ENCODE measurements around the gene SLC6A11.

The SLC6A11 gene

DNA sequence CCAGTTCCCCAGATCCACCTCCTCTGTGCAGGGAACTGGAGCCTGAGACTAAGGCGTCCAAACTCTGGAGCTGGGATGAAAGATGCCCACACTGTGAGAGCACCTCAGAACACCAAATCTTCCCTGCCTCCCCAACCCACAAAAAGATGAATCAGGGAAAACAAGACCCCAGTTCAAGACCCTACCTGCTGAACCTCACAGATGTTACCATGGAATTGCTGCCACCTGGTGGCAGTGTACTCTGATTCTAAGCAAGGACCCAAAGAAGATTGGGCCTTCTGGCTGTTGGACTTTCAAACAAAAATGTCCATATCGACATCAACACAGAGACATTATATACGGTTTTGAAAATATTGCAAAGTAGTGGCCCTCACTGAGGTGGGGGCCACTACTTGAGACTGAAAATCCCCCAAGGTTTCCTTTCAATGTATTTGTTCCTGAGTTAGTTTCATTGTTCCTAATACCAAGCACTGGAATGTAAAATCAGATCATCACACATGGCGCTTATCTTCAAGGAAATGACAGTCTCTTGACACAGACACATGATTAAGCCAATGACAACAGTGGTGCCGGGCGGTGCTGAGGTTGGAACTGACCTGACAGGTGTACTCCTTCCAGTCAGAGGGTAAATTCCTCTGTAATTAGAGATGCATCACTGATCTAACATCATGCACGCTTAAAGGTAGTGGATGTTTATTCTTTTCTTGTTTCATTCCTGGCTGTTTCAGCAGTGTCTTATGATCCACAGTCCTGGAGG, 67.6 kb downstream of the SLC6A11 start:
- no peak for DNase-seq (ENCODE audit: extremely low read depth in 1 of 2, low read depth in 1 of 2)

DNA sequence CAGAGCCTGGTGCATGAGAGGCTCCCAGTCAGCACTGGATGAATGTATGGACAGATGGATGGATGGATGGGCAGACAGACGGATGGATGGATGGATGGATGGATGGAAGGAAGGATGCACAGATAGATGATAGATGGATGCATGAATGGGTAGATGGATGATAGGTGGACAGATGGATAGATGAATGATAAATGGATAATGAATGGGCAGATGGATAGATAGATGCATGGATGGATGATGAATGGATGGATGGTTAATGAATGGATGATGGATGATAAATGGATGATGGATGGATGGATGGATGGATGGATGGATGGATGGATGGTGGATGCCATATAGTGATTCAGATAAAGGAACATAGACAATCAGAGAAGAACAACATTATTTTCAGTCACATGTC, 71.0 kb downstream of the SLC6A11 start:
- DNase-seq (ENCODE audit: extremely low read depth in 1 of 2, low read depth in 1 of 2) = no peak

DNA sequence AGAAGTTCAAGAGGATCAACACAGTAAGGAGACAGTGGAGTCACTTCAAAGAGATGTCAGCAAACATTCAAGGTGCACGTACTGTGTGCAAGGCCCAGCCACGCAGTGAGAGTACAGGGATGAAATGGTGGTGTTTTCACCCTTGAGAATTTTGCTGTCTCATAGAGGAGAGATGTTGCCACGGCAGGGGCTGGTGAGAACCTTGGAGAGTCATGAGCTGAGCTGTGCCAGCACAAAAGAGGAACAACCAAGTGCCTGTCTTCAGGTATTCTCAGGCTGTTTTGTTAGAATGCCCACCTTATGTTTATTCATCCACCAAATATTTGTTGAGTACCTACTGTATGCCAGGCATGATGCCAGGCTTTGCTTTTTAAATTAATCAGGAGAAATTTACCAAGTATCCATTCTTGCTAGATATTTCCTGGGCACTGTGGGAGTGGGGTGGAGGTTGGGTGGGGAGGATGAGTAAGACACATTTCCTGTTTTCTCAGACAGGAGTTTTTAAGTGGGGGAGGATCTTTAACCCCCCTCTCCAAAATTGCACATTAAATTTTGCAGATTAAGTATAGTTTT, 72.6 kb downstream of the SLC6A11 start:
- no peak for DNase-seq (ENCODE audit: extremely low read depth in 1 of 2, low read depth in 1 of 2)

DNA sequence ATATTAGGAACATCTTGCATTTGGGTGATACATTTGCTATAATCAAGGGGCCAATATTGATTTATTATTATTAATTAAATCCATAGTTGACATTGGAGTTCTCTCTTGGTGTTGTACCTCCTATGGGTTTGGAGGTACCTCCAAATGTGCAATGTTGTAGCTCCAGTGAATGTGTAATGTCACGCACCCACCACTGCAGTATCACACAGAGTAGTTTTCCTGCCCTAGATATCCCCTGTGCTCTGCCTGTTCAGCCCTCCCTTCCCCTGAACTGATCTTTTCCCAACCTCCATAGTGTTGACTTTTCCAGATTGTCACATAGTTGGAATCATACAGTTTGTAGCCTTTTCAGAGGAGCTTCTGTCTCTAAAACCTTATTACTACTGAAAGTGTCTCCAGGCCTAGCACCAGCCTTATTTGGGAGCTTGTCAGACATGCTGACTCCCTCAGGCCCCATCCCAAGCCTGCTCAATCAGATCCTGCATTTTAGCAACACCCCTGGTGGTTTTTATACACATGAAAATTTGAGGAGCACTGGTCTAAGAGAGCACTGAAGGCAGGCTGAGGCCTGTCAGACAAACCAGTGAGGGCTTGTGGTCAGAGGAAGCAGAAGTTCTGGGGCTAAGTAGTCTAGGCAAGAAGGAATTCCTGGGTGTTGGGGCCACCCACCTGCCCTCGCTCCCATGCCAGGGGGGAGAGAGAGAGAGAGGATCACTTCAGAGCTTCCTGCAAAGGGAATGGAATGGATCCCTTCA, 73.4 kb downstream of the SLC6A11 start:
- no peak for DNase-seq (ENCODE audit: extremely low read depth in 1 of 2, low read depth in 1 of 2)

DNA sequence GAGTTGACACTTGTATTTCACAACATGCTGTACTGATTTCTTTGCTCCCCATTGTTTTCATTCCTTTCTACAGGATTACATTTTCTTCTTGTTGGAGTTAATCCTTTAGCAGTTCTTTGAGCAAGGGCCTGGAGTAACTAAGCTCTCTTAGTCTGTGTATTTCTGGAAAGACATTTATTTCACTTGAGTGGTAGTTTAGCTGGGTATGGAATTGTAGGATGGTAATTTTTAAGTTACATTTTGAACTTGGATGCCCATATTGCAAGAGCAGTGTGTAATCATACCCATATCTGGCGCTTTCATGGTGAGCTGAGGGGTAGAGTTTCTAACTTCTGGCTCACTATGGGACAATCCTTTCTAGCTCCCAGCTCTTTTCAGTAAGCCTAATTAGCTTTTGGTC, 74.6 kb downstream of the SLC6A11 start:
- DNase-seq (ENCODE audit: extremely low read depth in 1 of 2, low read depth in 1 of 2) = no peak

DNA sequence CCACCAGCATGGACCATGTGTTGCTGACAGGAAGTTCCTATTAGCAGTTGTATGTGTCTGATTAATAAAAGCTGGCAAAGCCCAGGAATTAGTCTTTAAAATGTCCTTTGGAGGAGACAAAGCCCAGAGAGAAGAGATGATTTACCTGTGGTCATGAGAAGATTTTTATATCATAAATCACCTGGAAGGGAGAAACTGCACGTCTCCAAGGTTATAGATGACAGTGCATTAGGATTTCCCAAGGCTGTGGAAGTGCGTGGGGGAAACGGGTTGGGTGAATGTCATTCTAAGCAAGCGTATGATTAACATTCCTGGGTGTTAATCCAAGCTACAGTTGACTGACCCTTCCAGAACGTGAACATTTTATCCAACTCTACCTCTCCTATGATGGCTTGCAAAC, 76.6 kb downstream of the SLC6A11 start:
- DNase-seq (ENCODE audit: extremely low read depth in 1 of 2, low read depth in 1 of 2) = no peak

DNA sequence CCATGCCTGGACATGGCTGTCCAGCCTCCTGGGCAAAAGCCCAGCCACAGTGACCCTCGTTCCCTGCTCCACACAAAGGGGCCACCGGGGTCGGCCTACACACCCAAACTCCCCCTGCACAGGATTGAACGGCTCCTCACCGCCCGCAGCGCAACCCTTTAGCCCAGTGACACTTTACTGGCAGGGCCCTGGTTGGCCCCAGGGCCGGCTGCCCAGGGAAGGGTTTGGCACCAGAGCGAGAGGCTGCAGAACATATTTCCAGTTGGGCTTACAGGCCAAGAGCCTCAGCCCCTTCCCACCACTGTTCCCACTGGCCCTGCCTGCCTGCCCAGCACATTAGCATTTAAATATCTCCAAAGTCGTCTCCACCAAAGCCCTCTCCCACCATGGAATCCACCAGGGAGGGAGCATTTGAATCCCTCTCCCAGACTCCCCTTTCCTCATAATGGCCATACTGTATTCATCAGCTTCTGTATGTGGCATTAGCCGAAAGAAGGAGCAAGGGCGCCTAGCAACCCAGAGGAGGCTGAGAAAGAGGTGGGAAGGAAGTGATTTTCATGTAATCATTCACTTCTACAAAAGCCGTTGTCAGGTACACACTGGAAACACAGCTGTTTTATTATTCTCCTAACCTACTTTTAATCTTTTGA, 85.4 kb downstream of the SLC6A11 start:
- no peak for DNase-seq (ENCODE audit: extremely low read depth in 1 of 2, low read depth in 1 of 2)

DNA sequence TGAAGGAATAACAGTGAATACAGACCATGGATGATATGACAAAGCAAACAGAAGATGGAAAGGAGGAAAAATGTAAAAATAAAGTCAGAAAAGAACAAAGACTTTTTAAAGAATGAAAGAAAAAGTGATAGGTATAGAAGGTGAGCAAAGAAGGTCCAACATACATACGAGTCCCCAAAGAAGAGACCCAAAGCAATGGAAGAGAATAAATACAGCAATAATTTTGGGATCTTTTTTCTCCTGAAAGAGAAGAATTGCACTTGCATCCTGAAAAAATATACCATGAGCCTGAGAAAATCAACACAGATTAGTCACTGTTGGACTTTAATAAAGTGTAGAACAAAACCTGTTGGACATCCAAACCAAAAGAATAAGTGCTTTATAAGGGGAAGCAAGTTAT, 91.2 kb downstream of the SLC6A11 start:
- no peak for DNase-seq (ENCODE audit: extremely low read depth in 1 of 2, low read depth in 1 of 2)

DNA sequence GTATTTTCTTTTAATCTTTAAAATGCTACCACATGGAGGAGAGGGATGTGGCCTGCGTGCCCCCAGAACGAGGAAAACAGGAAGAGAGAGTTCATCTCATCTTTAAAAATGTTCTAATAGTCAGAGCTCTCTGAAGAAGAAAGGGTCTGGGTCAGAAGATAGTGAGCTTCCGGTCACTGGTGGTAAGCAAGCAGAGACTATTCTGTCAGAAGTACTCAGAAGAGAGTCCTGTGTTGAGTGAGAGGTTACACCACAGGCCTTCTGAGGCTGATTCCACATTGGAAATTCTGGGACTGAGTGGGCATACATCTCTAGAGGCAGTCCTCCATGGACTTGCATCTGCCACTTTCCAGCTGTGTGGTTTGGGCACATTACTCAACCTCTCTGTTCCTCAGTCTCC, 94.3 kb downstream of the SLC6A11 start:
- DNase-seq (ENCODE audit: extremely low read depth in 1 of 2, low read depth in 1 of 2) = no peak

DNA sequence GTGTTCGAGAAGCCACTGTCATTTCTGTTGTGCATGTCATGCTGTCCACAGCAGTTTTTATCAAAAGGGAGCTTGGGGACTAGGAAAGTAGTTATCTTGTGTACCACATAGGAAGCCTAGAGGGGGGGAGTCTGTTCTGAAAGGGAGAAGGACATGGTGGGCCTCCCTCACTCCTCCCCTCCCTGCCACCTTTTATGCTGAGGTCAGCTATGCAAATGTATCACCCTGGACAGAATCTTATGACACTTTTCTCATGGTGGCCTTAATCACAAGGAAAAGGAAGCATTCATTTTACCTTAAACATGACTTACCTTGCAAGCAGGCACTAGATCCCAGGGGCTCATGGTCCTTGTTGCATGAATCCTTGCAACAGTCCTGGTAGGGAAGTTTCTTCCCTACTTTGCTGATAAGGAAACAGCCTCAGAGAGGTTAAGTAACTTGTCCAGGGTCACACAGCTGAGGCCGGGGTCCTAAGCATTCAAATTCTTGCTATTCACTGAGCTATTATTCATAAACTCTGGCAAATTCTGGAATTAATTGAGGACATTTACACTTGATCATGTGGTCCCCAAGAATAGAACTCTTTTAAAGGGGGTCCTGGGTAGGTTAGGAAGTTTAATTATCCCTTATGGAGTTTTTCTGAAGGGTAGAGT, 95.4 kb downstream of the SLC6A11 start:
- no peak for DNase-seq (ENCODE audit: extremely low read depth in 1 of 2, low read depth in 1 of 2)

DNA sequence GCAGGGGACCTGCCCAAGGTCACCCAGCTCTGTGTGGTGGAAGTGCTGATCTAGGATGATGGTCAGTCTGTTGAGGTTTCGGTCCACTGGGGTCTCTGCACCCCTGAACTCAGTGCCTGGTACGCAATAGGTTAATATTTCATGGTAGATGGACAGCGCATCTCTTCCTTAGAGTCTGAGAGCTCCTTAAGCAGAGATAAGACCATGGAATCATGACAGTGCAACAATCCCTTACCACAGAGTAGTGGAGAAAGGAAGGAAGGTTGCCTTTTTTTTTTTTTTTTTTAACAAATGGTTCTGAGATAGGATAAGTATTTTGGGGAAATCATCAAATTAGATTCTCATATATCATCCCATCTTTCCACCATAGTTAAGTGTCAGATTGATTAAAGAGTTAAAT, 96.8 kb downstream of the SLC6A11 start:
- no peak for DNase-seq (ENCODE audit: extremely low read depth in 1 of 2, low read depth in 1 of 2)

DNA sequence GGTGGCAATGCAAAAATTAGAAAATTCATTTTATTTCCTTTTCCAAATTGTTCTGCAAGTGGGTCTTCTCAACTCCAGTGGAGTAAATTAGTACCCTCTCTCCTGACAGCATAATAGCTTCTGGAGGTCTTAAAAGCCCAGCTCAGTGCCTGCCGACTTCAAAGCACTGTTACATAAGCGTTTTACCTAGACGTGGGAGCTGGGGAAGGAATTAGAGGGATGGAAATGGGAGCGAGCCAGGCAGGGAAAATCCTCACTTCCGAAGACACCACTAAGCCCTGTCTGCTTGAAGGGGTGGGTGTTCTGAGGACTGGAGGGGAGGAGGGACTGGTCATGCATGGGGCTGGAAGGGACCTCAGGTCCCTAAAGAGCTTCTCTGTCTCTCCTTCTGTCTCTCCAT, 99.3 kb downstream of the SLC6A11 start:
- no peak for DNase-seq (ENCODE audit: extremely low read depth in 1 of 2, low read depth in 1 of 2)

DNA sequence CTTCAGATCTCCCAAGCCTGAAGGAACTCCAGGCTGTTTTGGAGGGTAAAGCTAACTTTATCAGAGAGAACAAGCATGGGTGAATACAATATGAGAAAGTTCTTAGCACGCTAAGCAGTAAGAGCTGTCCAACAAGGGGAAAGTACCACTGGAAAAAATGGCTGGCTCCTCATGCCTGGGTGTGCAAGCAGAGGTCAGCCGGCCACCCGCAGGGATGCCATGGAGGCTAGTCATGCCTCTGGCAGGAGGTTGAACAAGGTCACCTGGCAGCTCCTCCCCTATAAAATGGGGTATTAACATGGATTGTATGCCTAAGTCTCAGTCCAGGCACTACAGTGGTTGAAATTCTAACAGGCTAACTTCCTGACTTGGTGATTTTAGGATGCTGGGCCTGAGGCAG, 101.1 kb downstream of the SLC6A11 start:
- DNase-seq (ENCODE audit: extremely low read depth in 1 of 2, low read depth in 1 of 2) = no peak

DNA sequence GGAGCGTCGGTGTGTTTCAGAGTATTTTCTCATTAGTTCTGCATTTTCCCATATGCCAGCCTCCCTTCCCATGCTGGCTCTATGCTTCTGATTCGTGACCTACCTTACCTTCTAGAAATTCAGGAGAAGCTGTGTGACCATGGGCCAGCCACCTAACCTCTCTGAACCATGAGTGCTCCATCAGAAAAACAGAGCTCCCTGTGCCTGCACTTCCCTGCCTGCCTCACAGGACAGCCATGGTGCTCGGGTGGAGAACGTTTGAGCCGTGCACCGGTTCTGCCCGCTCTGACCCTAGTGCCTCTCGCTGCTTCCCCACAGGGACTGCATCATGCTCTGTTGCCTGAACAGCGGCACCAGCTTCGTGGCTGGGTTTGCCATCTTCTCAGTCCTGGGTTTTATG, 102.0 kb downstream of the SLC6A11 start:
- no peak for DNase-seq (ENCODE audit: extremely low read depth in 1 of 2, low read depth in 1 of 2)

DNA sequence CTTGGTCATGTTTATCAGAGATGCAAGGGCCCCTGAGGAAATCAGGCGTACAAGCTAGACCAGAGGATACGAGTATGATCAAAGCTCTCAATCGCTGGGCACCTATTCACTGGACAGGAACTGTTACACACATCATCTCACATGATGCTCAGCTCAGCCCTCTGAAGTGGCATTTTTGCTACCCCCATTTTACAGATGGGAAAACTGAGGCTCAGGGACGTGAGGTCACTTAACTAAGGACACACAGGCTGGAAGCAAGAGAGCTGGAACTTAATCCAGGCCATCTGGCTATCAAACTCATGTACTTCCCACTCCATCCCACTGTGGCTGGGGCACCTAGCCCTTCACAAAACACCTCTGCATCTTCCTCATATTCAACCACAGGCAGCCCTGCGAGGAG, 103.6 kb downstream of the SLC6A11 start:
- no peak for DNase-seq (ENCODE audit: extremely low read depth in 1 of 2, low read depth in 1 of 2)

DNA sequence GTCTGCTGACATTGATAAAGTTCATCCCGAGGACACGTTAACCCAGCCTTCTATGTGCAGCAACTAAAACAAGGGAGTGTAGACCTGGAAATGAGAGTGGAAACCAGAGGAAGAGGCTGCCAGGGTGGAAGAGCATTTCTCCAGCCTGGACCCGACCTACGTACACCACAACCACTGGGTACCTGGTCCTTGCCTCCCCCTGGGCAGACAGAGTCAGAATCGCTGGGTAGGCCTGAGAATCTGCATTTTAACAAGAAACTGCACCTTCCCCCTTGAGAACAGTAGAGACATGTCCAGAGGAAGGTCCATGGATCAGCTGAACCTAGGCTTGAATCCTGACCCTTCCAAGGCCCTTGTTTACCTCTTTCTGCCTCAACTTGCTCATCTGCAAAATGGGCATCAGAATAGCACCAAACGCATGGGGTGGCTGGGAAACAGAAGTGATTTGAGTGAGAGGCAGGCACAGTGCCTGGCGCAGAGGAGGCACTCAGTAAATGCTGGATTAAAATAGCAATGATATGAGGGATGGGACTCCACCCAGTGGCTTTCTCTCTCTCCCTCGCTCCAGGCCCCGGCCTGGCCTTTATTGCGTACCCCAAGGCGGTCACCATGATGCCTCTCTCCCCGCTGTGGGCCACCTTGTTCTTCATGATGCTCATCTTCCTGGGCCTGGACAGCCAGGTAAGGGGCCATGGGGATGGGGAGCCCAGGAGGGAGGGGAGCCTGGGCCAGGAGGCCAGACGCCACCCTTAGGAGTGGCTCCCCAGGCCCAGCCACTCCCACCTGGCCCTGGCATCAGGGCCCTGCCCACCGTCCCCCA, 109.6 kb downstream of the SLC6A11 start:
- DNase-seq (ENCODE audit: extremely low read depth in 1 of 2, low read depth in 1 of 2) = no peak

DNA sequence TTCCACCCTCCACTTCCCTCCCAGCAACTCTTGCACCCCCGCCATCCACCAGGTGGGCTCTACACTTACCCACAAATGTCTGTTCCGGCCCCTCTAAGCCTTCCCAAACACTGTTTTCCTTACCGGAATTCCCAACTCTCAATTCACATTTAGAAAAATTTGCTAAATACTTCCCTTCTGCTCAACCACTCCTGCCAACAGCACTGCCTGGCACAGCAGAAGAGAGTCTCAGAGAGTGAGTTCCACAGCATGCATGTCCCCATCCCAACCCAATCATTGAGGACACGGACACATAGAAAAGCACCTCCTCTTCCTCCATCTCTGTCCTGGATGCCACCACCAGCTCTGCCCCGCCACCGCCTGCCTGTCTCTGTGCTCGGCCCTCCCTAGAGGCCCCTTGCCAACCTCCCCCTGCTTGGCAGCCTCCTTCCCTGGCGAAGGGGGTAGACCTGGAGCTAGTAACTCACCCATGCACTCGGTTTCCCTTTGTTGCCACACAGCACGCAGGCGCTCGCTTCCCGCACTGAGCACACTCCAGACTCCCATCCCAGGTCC, 110.3 kb downstream of the SLC6A11 start:
- no peak for DNase-seq (ENCODE audit: extremely low read depth in 1 of 2, low read depth in 1 of 2)

DNA sequence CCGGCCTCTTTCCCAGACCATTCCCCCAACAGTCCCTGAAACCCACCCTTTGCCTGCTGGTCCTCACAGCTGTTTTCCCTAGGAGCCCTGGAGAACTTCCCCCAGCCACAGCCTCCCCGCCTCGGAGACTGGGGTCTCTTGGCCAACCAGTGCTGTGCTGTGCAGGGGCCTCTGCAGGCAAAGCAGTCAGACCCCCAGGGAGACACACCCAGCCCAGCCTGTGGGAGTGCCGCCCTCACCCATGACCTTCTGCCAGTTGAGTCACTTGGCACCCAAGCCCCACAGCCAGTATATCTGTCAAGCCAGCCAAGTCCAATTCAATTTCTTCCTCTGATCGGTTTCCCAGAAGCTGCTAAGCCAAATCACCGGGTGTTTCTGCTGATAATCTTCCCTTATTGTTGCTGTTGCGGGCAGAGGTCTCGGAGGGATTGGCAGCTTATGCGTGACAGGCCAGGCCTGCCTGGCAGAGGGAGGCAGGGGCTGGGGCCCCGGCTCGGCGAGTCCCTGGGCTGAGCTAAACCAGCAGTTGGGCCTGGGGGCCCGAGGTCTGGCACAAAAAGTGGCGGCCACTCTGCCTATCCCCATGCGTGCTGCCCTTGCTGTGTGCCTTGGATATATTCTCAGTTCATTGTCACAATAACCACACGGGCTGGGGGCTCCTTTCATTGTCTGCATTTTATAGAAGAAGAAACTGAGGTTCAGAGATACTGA, 110.9 kb downstream of the SLC6A11 start:
- DNase-seq (ENCODE audit: extremely low read depth in 1 of 2, low read depth in 1 of 2) = no peak

DNA sequence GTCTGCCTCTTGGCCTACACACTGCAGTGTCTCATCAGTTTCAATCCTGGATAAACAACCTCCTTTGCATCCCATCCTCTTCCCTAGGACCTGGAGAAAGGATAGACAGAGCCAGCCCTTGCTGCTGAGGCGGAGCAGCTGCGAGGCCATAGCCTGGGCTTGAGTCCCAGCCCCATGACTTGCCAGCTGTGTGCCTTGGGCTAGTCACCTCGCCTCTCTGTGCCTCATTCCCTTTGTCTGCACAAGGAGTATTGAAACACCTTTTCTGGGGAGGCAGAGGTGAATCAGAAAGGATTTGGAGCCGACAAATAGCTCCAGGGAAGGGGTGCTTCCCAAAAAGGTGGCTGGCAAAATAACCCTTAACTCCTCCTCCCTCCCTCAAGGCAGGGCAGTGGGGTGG, 111.5 kb downstream of the SLC6A11 start:
- DNase-seq (ENCODE audit: extremely low read depth in 1 of 2, low read depth in 1 of 2) = no peak

All from activated CD8-positive, alpha-beta memory T cell treated with anti-CD3 and anti-CD28 coated beads for 1 hour (primary cell).